SJCRH30 (cell line): ENCODE data around the gene WAPL. TPM values are rescaled to one million over a fixed set of nuclear protein-coding genes. Genes with fewer than 3 reads are reported as not detected.

Source experiments
- DNase-seq, 2 experiments: peaks; one replicate each; pipeline ENCODE4 v3.0.0-alpha.2; 2015 to 2020
- H3K27ac ChIP-seq: fragments of 250-450 bp; sonication (Bioruptor Pico); 2 replicates; pipeline ENCODE4 v1.5.1; 2020; ENCODE audit warnings: mild to moderate bottlenecking, moderate library complexity
- H3K27me3 ChIP-seq: fragments of 250-450 bp; sonication (Bioruptor Pico); 2 replicates; pipeline ENCODE4 v1.5.1; 2020; ENCODE audit warnings: mild to moderate bottlenecking, moderate library complexity
- H3K36me3 ChIP-seq: fragments of 250-450 bp; sonication (Bioruptor Pico); 2 replicates; pipeline ENCODE4 v1.5.1; 2020; ENCODE audit warnings: mild to moderate bottlenecking, moderate library complexity
- H3K4me1 ChIP-seq: fragments of 250-450 bp; sonication (Bioruptor Pico); 2 replicates; pipeline ENCODE4 v1.5.1; 2020; ENCODE audit warnings: mild to moderate bottlenecking, moderate library complexity
- H3K4me3 ChIP-seq: fragments of 250-450 bp; sonication (Bioruptor Pico); 2 replicates; pipeline ENCODE4 v1.5.1; 2020; ENCODE audit warnings: mild to moderate bottlenecking, moderate library complexity
- H3K9me3 ChIP-seq: fragments of 250-450 bp; sonication (Bioruptor Pico); replicated peaks from 2 replicates; pipeline ENCODE4 v1.5.1; 2020; ENCODE audit warnings: mild to moderate bottlenecking, moderate library complexity
- total RNA-seq: library from RNA; depleted of rRNA; stranded (reverse); fragments of >200 nt; shearing (Covaris generic); gene quantifications from 2 replicates; pipeline ENCODE4 v1.2.3, GENCODE V29; 2014

The WAPL gene
- total RNA-seq, 1 experiment from 2014 or later = 38.0 TPM

- Histone ChIP-seq H3K4me1 (no peaks in the 10 kb centered on the region), H3K27ac (no peak overlapping the region), H3K9me3 (no peaks in the 10 kb centered on the region), H3K4me3 (no peak overlapping the region), H3K27me3 (no peaks in the 10 kb centered on the region), H3K36me3 (peaks cover 19% of the 10 kb centered on the region)
- DNase-seq = no peak
Measured at GRCh38 chr10:86451604-86451960, 70.0 kb downstream of the WAPL start.

GRCh38 chr10:86450806-86451603, 70.6 kb downstream of the WAPL start:
- no peak for DNase-seq
- no peak overlapping the region for H3K27ac ChIP-seq
- H3K9me3 ChIP-seq = no peaks in the 10 kb centered on the region
- H3K27me3 ChIP-seq = no peaks in the 10 kb centered on the region
- no peaks in the 10 kb centered on the region for H3K4me1 ChIP-seq
- peaks cover 18% of the 10 kb centered on the region for H3K36me3 ChIP-seq
- no peak overlapping the region for H3K4me3 ChIP-seq

GRCh38 chr10:86449926-86450558, 71.5 kb downstream of the WAPL start:
- Histone ChIP-seq H3K27me3 (no peaks in the 10 kb centered on the region), H3K36me3 (peaks cover 15% of the 10 kb centered on the region), H3K4me1 (no peaks in the 10 kb centered on the region), H3K4me3 (no peak overlapping the region), H3K27ac (no peak overlapping the region), H3K9me3 (no peaks in the 10 kb centered on the region)
- DNase-seq = no peak

- H3K4me3 ChIP-seq = no peak overlapping the region
- no peaks in the 10 kb centered on the region for H3K27me3 ChIP-seq
- H3K27ac ChIP-seq = no peak overlapping the region
- H3K9me3 ChIP-seq = no peaks in the 10 kb centered on the region
- peaks cover 11% of the 10 kb centered on the region; the same call in 1 of the 2 replicates for H3K36me3 ChIP-seq
- DNase-seq = no peak
- H3K4me1 ChIP-seq = no peaks in the 10 kb centered on the region
Measured at GRCh38 chr10:86447432-86447831, 74.2 kb downstream of the WAPL start.

- H3K27me3 ChIP-seq = no peaks in the 10 kb centered on the region
- no peaks in the 10 kb centered on the region for H3K9me3 ChIP-seq
- no peak overlapping the region for H3K27ac ChIP-seq
- H3K4me3 ChIP-seq = no peak overlapping the region
- DNase-seq = no peak
- H3K36me3 ChIP-seq = peaks cover 11% of the 10 kb centered on the region; the same call in 1 of the 2 replicates
- no peaks in the 10 kb centered on the region for H3K4me1 ChIP-seq
Measured at GRCh38 chr10:86446987-86447386, 74.6 kb downstream of the WAPL start.

DNA sequence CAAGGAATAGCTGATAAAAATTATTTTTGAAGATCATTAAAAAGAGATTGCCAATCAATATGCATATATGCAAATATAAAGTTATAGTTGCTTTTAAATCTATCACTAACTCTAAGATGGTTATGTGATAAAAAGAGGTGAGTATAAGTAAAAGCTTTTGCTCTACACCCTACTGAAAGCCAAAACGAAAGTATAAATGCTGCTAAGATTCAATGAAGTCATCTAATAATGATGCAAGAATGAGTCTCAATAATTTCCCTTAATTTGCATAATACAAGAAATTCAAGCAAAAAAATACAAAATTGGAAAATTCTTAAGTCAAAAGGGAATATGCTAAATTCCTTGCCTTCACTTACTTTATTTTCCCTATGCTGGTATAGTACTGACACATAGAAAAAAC, 75.2 kb downstream of the WAPL start:
- Histone ChIP-seq H3K4me3 (no peak overlapping the region), H3K27me3 (no peaks in the 10 kb centered on the region), H3K36me3 (peaks cover 14% of the 10 kb centered on the region; the same call in 1 of the 2 replicates), H3K9me3 (no peaks in the 10 kb centered on the region), H3K27ac (no peak overlapping the region), H3K4me1 (no peaks in the 10 kb centered on the region)
- no peak for DNase-seq

GRCh38 chr10:86443936-86444335, 77.7 kb downstream of the WAPL start:
- Histone ChIP-seq H3K9me3 (no peaks in the 10 kb centered on the region), H3K27ac (no peak overlapping the region), H3K4me1 (no peaks in the 10 kb centered on the region), H3K4me3 (no peak overlapping the region), H3K36me3 (peaks cover 25% of the 10 kb centered on the region), H3K27me3 (no peaks in the 10 kb centered on the region)
- no peak for DNase-seq

DNA sequence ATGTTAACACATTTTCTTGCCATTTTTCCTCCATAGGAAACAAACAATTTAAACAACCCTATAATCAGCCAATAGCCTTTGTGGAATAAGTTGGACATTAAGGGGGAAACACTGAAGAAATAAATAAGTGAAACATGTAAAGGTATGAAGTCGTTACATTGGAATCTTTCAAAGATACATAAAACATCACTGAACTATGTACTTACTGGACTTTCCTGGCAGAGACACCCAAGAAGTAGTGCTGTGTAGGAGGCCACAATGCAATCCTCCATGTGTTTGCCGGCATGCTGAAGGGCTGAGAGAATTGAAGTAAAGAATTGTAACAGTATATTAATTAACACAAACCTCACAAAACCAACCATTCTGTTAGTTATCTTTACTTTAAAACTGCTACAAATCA, 78.5 kb downstream of the WAPL start:
- Histone ChIP-seq H3K27me3 (no peaks in the 10 kb centered on the region), H3K4me1 (no peaks in the 10 kb centered on the region), H3K27ac (no peak overlapping the region), H3K9me3 (no peaks in the 10 kb centered on the region), H3K36me3 (peaks cover 28% of the 10 kb centered on the region), H3K4me3 (no peak overlapping the region)
- no peak for DNase-seq

GRCh38 chr10:86440874-86441843, 80.4 kb downstream of the WAPL start:
- H3K36me3 ChIP-seq = peaks cover 34% of the 10 kb centered on the region

DNA sequence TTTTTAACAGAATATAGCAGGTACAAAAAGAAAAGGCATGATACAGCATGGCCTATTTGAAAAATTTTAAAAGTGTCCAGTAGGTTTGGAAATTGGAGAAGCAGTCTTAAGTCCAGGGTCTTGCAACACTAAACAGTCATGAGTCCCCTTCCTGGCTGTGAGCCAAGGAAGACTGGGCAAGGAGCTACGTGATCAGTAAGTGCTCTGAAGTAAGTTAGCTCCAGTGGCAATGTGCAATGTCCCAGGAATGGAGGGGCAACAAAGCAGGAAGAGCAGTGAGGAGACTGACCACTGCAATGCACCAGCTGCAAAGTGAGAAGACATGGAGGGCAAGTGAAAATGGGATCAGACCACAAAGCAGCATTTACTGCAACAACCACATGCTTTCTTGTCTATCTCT, 82.0 kb downstream of the WAPL start:
- no peak overlapping the region for H3K27ac ChIP-seq

More at GRCh38 chr10:86440874-86441843, 80.4 kb downstream of the WAPL start:
- DNase-seq = no peak
- Histone ChIP-seq H3K4me1 (no peaks in the 10 kb centered on the region), H3K9me3 (no peaks in the 10 kb centered on the region), H3K27me3 (no peaks in the 10 kb centered on the region), H3K27ac (no peak overlapping the region), H3K4me3 (no peak overlapping the region)

DNA sequence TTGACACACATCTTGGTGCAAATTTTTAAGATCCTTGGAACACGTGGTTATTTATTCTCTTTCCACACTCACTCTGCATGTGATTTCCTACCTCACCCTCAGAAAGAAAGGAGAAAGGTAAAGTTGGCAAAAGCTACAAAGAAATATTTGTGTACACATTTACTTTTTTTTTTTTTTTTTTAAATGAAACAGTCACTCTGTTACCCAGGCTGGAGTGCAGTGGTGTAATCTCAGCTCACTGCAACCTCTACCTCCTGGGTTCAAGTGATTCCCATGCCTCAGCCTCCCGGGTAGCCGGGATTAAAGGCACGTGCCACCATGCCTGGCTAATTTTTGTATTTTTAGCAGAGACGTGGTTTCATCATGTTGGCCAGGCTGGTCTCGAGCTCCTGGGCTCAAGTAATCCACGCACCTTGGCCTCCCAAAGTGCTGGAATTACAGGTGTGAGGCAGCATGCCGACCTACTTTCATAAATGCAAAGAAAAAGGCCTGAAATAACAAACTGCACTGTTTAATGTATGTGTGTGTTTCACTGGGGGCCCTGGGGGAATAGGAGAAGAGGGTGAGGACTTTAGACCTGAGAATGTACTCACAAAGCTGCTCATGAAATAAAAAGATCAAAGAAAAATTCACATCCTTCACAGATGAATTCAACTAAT, 83.4 kb downstream of the WAPL start:
- Histone ChIP-seq H3K27me3 (no peaks in the 10 kb centered on the region), H3K36me3 (peaks cover 45% of the 10 kb centered on the region)
- DNase-seq = no peak

More for the DNA sequence above, 82.0 kb downstream of the WAPL start:
- Histone ChIP-seq H3K4me3 (no peak overlapping the region), H3K27me3 (no peaks in the 10 kb centered on the region), H3K9me3 (no peaks in the 10 kb centered on the region), H3K4me1 (no peaks in the 10 kb centered on the region), H3K36me3 (peaks cover 47% of the 10 kb centered on the region)
- peak; percentile 13 to 15 for DNase-seq

DNA sequence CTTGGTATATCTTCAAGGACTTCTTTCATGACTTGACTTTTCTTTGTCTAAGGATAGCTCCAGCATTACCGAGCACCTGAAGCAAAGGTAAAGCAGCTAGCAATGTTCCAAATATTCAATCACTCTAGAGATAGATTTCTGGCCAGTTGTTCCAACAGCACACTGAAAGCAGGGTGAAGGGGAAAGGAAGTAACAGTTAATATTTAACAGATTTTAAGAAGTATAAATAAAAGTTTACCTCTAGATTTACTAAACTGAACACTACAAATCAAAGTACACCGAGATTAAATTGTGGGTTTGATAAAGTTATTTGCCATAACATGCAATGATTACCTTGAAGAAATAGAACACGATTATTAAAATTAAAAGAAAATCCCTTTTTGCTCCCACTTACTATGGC, 84.1 kb downstream of the WAPL start:
- H3K36me3 ChIP-seq = peaks cover 43% of the 10 kb centered on the region
- no peaks in the 10 kb centered on the region for H3K27me3 ChIP-seq
- DNase-seq = no peak
- no peaks in the 10 kb centered on the region for H3K9me3 ChIP-seq
- H3K4me1 ChIP-seq = no peaks in the 10 kb centered on the region
- H3K4me3 ChIP-seq = no peak overlapping the region
- no peak overlapping the region for H3K27ac ChIP-seq

More for the DNA sequence above, 83.4 kb downstream of the WAPL start:
- no peak overlapping the region for H3K27ac ChIP-seq
- H3K4me1 ChIP-seq = no peaks in the 10 kb centered on the region
- H3K4me3 ChIP-seq = no peak overlapping the region
- H3K9me3 ChIP-seq = no peaks in the 10 kb centered on the region

GRCh38 chr10:86436963-86437362, 84.6 kb downstream of the WAPL start:
- no peak for DNase-seq
- H3K36me3 ChIP-seq = peaks cover 43% of the 10 kb centered on the region
- no peak overlapping the region for H3K4me3 ChIP-seq
- H3K27ac ChIP-seq = no peak overlapping the region
- H3K9me3 ChIP-seq = no peaks in the 10 kb centered on the region
- no peaks in the 10 kb centered on the region for H3K27me3 ChIP-seq
- H3K4me1 ChIP-seq = no peaks in the 10 kb centered on the region

GRCh38 chr10:86434656-86435055, 86.9 kb downstream of the WAPL start:
- H3K27ac ChIP-seq = no peak overlapping the region
- no peaks in the 10 kb centered on the region for H3K27me3 ChIP-seq
- DNase-seq = no peak
- H3K4me1 ChIP-seq = no peaks in the 10 kb centered on the region
- H3K4me3 ChIP-seq = no peak overlapping the region
- peaks cover 31% of the 10 kb centered on the region for H3K36me3 ChIP-seq
- H3K9me3 ChIP-seq = no peaks in the 10 kb centered on the region
